K562 (cell line): Measurements from ENCODE around the gene ANKFN1. TPM values are rescaled to one million over a fixed set of nuclear protein-coding genes. Genes with fewer than 3 reads are reported as not detected.

Experiments
- ATAC-seq: fragments of 200-7000 bp; cut with Tn5 transposase; 3 replicates; pipeline ENCODE4 v1.9.1; 2020; ENCODE audit warnings: moderate library complexity
- BruUV-seq: library from RNA; stranded (reverse); fragments of 400-500 nt; replicated peaks from 2 replicates; lab custom pipeline; 2021; lab: Mats Ljungman, UMichigan
- CTCF ChIA-PET: fragments of 300-600 bp; formaldehyde crosslinking; extraction: SDS; loops from one replicate; lab custom pipeline; 2021; ENCODE audit warnings: low intra/inter-chr PET ratio; lab: Yijun Ruan, JAX
- POLR2A ChIA-PET: fragments of 300-600, 350-650 bp; sonication (Branson Sonifier 250); formaldehyde crosslinking; extraction: SDS; loops from one replicate; lab custom pipeline; 2021; ENCODE audit warnings: antibody characterized with exemption, inconsistent platforms; lab: Yijun Ruan, JAX
- DNase-seq, 4 experiments: peaks; one replicate each; pipeline versions ENCODE4 v3.0.0 to v3.0.0-alpha.2; 2011 to 2018; ENCODE audit warnings: low spot score in 3 of 4, mixed read lengths in 3 of 4; ENCODE audit errors: extremely low read depth in 1 of 4
- FAIRE-seq: peaks from 2 replicates; lab custom pipeline; 2011; peaks lifted over from hg19 to GRCh38; lab: Jason Lieb, UNC
- H2AFZ ChIP-seq: 2 replicates; pipeline ENCODE4 v1.6.0; 2011; ENCODE audit warnings: low read depth, low read length, control low read depth, inconsistent platforms
- H3K27ac ChIP-seq: fragments of 200-600 bp; 3 replicates; pipeline ENCODE4 v1.8.0; 2011; ENCODE audit warnings: low read depth, mild to moderate bottlenecking, control low read depth, inconsistent platforms, low read length, moderate library complexity, mixed read lengths; ENCODE audit errors: extremely low read depth
- H3K27me3 ChIP-seq, 2 experiments: fragments of 300-600 bp in 1 of 2; 2 replicates in 1 of 2; 3 replicates in 1 of 2; pipeline versions ENCODE4 v1.6.0 to v1.8.0; 2011; ENCODE audit warnings: inconsistent platforms in 2 of 2, low read length in 2 of 2, mild to moderate bottlenecking in 1 of 2, mixed read lengths in 1 of 2, moderate library complexity in 1 of 2; ENCODE audit not compliant: control insufficient read depth in 2 of 2, insufficient read depth in 2 of 2
- H3K36me3 ChIP-seq: fragments of 300-600 bp; 3 replicates; pipeline ENCODE4 v1.8.0; 2011; ENCODE audit warnings: mild to moderate bottlenecking, low read length, inconsistent platforms; ENCODE audit not compliant: control insufficient read depth, insufficient read depth
- H3K4me1 ChIP-seq, 2 experiments: fragments of 200-600 bp in 1 of 2; replicated peaks in 1 of 2; 2 replicates in 1 of 2; 3 replicates in 1 of 2; pipeline versions ENCODE4 v1.5.1 to v1.8.0; 2011; ENCODE audit warnings: inconsistent platforms in 2 of 2, low read length in 2 of 2, mild to moderate bottlenecking in 1 of 2, mixed read lengths in 1 of 2, moderate library complexity in 1 of 2; ENCODE audit not compliant: control insufficient read depth in 2 of 2, insufficient read depth in 2 of 2
- H3K4me2 ChIP-seq: 2 replicates; pipeline ENCODE4 v1.6.1; 2011; ENCODE audit warnings: low read length, control low read depth, inconsistent platforms, mixed read lengths; ENCODE audit not compliant: insufficient read depth
- H3K4me3 ChIP-seq: fragments of 200-600 bp; sonication (generic), shearing (Covaris generic); 2 replicates; pipeline ENCODE4 v1.5.1; 2016; ENCODE audit warnings: control low read depth, inconsistent platforms
- H3K79me2 ChIP-seq: fragments of 200-600 bp; 3 replicates; pipeline ENCODE4 v1.8.0; 2011; ENCODE audit warnings: low read length, inconsistent platforms; ENCODE audit not compliant: control insufficient read depth, insufficient read depth
- H3K9ac ChIP-seq, 2 experiments: 2 replicates each; pipeline versions ENCODE4 v1.6.0 to v1.6.1; 2011; ENCODE audit warnings: low read depth in 2 of 2, low read length in 2 of 2, control low read depth in 1 of 2, inconsistent platforms in 1 of 2, mild to moderate bottlenecking in 1 of 2, mixed read lengths in 1 of 2; ENCODE audit not compliant: insufficient read depth in 1 of 2
- H3K9me1 ChIP-seq: one replicate; pipeline ENCODE4 v1.6.0; 2011; ENCODE audit warnings: inconsistent platforms, mild to moderate bottlenecking, low read length, moderate library complexity; ENCODE audit not compliant: control insufficient read depth, insufficient read depth
- H3K9me3 ChIP-seq: replicated peaks from 2 replicates; pipeline ENCODE4 v1.5.1; 2011; ENCODE audit warnings: low read depth, low read length, inconsistent platforms; ENCODE audit not compliant: control insufficient read depth, insufficient read depth
- H4K20me1 ChIP-seq: replicated peaks from 2 replicates; pipeline ENCODE4 v1.6.1; 2011; ENCODE audit warnings: low read length, inconsistent platforms, mixed read lengths; ENCODE audit not compliant: control insufficient read depth, insufficient read depth
- AFF1 ChIP-seq, 2 experiments: fragments of 450-650 bp; IDR thresholded peaks; 2 replicates each; pipeline ENCODE4 v1.6.1; 2018; ENCODE audit warnings: mild to moderate bottlenecking in 2 of 2, low read depth in 1 of 2; ENCODE audit not compliant: partially characterized antibody in 2 of 2
- CUX1 ChIP-seq: fragments of 200-800 bp; sonication (Bioruptor generic); IDR thresholded peaks from 2 replicates; pipeline ENCODE4 v1.6.1; 2016; ENCODE audit warnings: missing genetic modification characterization, missing compliant biosample characterization
- GATA2 ChIP-seq: sonication (generic); formaldehyde crosslinking; IDR thresholded peaks from 2 replicates; pipeline ENCODE4 v1.4.0; 2020; ENCODE audit warnings: mild to moderate bottlenecking, missing genetic modification reagents
- HINFP ChIP-seq: fragments of 450-650 bp; conservative IDR thresholded peaks from 2 replicates; pipeline ENCODE4 v1.6.1; 2016; ENCODE audit warnings: missing genetic modification characterization, low read depth, mild to moderate bottlenecking, control low read depth, missing compliant biosample characterization
- MEIS2 ChIP-seq: fragments of 450-650 bp; IDR thresholded peaks from 2 replicates; pipeline ENCODE4 v1.6.1; 2014; ENCODE audit warnings: mild to moderate bottlenecking; ENCODE audit not compliant: partially characterized antibody
- TSC22D4 ChIP-seq: fragments of 450-650 bp; IDR thresholded peaks from 2 replicates; pipeline ENCODE4 v1.6.1; 2016; ENCODE audit warnings: missing genetic modification characterization, missing biosample characterization, control low read depth
- ZNF12 ChIP-seq: sonication (generic); formaldehyde crosslinking; IDR thresholded peaks from 2 replicates; pipeline ENCODE4 v1.4.0; 2020; ENCODE audit warnings: mild to moderate bottlenecking, missing genetic modification reagents
- WGBS: fragments of 100-300 bp; shearing (Covaris generic); methylation state at CpG from one replicate; pipeline ENCODE4 v1.1.6; 2016; ENCODE audit warnings: low coverage, mixed read lengths; ENCODE audit not compliant: insufficient coverage; ENCODE audit errors: missing lambda C conversion rate; 5-methylcytosine and 5-hydroxymethylcytosine counted together
- in situ Hi-C: fragments of 300-500 bp; cut with MboI; formaldehyde crosslinking; loops from 4 replicates; pipeline ENCODE4 v1.15.0; 2018; ENCODE audit warnings: inconsistent platforms, mixed read lengths
- intact Hi-C: fragments of 100-400 bp; cut with micrococcal nuclease; formaldehyde crosslinking; loops from 2 replicates; pipeline ENCODE4 v1.14.2; 2022
- polyA plus RNA-seq, 8 experiments: library from polyadenylated mRNA; depleted of rRNA in 4 of 8; stranded (reverse) in 5 of 8; unstranded in 3 of 8; fragments of >200 nt; fragmentation: Nextera tagmentation in 2 of 8; fragmentation: Illumina TruSeq in 1 of 8; extraction: Ambion mirVana in 2 of 8; extraction: Trizol in 1 of 8; gene quantifications; 2 replicates each; pipeline versions ENCODE4 v1.2.1 to v1.2.3, GENCODE V29; 2011 to 2014; ENCODE audit warnings: inconsistent platforms in 1 of 8, missing spikeins in 1 of 8
- total RNA-seq, 7 experiments: library from RNA; depleted of rRNA in 6 of 7; stranded (reverse); fragments of >200 nt in 6 of 7; fragmentation: Illumina TruSeq in 2 of 7; extraction: Trizol in 2 of 7; gene quantifications; 2 replicates each; pipeline versions ENCODE4 v1.2.1 to v1.2.3, GENCODE V29; 2011 to 2021; ENCODE audit warnings: low replicate concordance in 1 of 7
- TF ChIP-seq, protein P1 (sequence below): fragments of 250-450 bp; sonication (Bioruptor Pico); IDR thresholded peaks from 2 replicates; pipeline ENCODE4 v1.5.0; 2020; ENCODE audit warnings: mild to moderate bottlenecking, borderline replicate concordance

The ANKFN1 gene
- total and polyA plus RNA-seq, 9 of the 15 experiments (the other 6 are each of a cell fraction or from before 2014, with no cell fraction given), result 0.04 to 0.39 (median 0.15) TPM; not detected in 1

GRCh38 chr17:56175299-56175955 is 22.2 kb downstream of the ANKFN1 start:
- no peaks in the 10 kb centered on the region for H4K20me1 ChIP-seq
- no peaks in the 10 kb centered on the region for H3K36me3 ChIP-seq
- DNase-seq (no peak), FAIRE-seq (no peak), ATAC-seq (no peak)
- ChIA-PET POLR2A (no interaction called here), CTCF (no interaction called here)
- H3K9ac ChIP-seq, result no peak overlapping the region
- 0% methylated on average over 2 of the region's 2 CpGs for WGBS
- H3K4me2 ChIP-seq, result no peak overlapping the region
- no peaks in the 10 kb centered on the region for H3K9me1 ChIP-seq
- no peaks in the 10 kb centered on the region for H3K79me2 ChIP-seq
- H3K27me3 ChIP-seq, result no peaks in the 10 kb centered on the region
- H3K9me3 ChIP-seq, result no peaks in the 10 kb centered on the region
- in situ Hi-C loops (no loop called here), intact Hi-C loops (no loop called here)
- no peak overlapping the region for H3K4me3 ChIP-seq
- no peaks in the 10 kb centered on the region for H3K4me1 ChIP-seq
- BruUV-seq, result no TSS peak
- TF ChIP-seq MEIS2 (no peak), CUX1 (CRISPR knock-in tag) (no peak), TSC22D4 (tag) (no peak), AFF1 (IDR thresholded peaks at IDR 0.05; ENCODE audit: low read depth in 1 of 2, partially characterized antibody in 2 of 2) (no peak), GATA2 (CRISPR knock-in tag) (no peak), ZNF12 (CRISPR knock-in tag) (no peak), HINFP (tag) (no peak)
- TF ChIP-seq, protein P1, sequence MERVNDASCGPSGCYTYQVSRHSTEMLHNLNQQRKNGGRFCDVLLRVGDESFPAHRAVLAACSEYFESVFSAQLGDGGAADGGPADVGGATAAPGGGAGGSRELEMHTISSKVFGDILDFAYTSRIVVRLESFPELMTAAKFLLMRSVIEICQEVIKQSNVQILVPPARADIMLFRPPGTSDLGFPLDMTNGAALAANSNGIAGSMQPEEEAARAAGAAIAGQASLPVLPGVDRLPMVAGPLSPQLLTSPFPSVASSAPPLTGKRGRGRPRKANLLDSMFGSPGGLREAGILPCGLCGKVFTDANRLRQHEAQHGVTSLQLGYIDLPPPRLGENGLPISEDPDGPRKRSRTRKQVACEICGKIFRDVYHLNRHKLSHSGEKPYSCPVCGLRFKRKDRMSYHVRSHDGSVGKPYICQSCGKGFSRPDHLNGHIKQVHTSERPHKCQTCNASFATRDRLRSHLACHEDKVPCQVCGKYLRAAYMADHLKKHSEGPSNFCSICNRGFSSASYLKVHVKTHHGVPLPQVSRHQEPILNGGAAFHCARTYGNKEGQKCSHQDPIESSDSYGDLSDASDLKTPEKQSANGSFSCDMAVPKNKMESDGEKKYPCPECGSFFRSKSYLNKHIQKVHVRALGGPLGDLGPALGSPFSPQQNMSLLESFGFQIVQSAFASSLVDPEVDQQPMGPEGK, result no peak
- no peak overlapping the region for H3K27ac ChIP-seq
- H2AFZ ChIP-seq, result no peak overlapping the region
